DND-41 (cell line): ENCODE measurements around the gene PRKRA.

ENCODE experiments used
- ATAC-seq: fragments of 200-7000 bp; cut with Tn5 transposase; 3 replicates; pipeline ENCODE4 v1.9.1; 2021; ENCODE audit warnings: low read depth; ENCODE audit not compliant: insufficient read depth
- DNase-seq: peaks from one replicate; pipeline ENCODE4 v3.0.0-alpha.2; 2020
- H2AFZ ChIP-seq: 2 replicates; pipeline ENCODE4 v1.6.0; 2012; ENCODE audit warnings: low read depth, low read length
- H3K27ac ChIP-seq: 2 replicates; pipeline ENCODE4 v1.5.1; 2012; ENCODE audit warnings: low read length, inconsistent platforms
- H3K27me3 ChIP-seq: fragments of 200-600 bp; sonication (generic); 2 replicates; pipeline ENCODE4 v1.6.0; 2012; ENCODE audit warnings: low read length, mild to moderate bottlenecking, inconsistent platforms; ENCODE audit not compliant: insufficient read depth, poor library complexity
- H3K36me3 ChIP-seq: 2 replicates; pipeline ENCODE4 v1.5.1; 2012; ENCODE audit warnings: low read length, inconsistent platforms; ENCODE audit not compliant: insufficient read depth
- H3K4me1 ChIP-seq: 2 replicates; pipeline ENCODE4 v1.5.1; 2012; ENCODE audit warnings: mild to moderate bottlenecking, low read length; ENCODE audit not compliant: insufficient read depth
- H3K4me2 ChIP-seq: 2 replicates; pipeline ENCODE4 v1.6.0; 2012; ENCODE audit warnings: mild to moderate bottlenecking, moderate library complexity, low read length, inconsistent platforms; ENCODE audit not compliant: insufficient read depth
- H3K4me3 ChIP-seq, 2 experiments: fragments of 200-600 bp in 1 of 2; shearing (Covaris generic) in 1 of 2; 2 replicates each; pipeline ENCODE4 v1.5.1; 2012 to 2016; ENCODE audit warnings: inconsistent platforms in 2 of 2, low read length in 2 of 2, mild to moderate bottlenecking in 2 of 2, low read depth in 1 of 2, moderate library complexity in 1 of 2
- H3K79me2 ChIP-seq: 2 replicates; pipeline ENCODE4 v1.6.0; 2012; ENCODE audit warnings: low read length, inconsistent platforms; ENCODE audit not compliant: insufficient read depth
- H3K9ac ChIP-seq: 2 replicates; pipeline ENCODE4 v1.6.0; 2012; ENCODE audit warnings: low read depth, mild to moderate bottlenecking, inconsistent platforms, low read length, moderate library complexity
- H3K9me3 ChIP-seq: 2 replicates; pipeline ENCODE4 v1.5.1; 2012; ENCODE audit warnings: low read length, moderate library complexity, mild to moderate bottlenecking, inconsistent platforms; ENCODE audit not compliant: insufficient read depth, severe bottlenecking
- H4K20me1 ChIP-seq: 2 replicates; pipeline ENCODE4 v1.6.0; 2012; ENCODE audit warnings: low read length; ENCODE audit not compliant: insufficient read depth
- CTCF ChIP-seq: IDR thresholded peaks from 2 replicates; pipeline ENCODE4 v1.5.1; 2012; ENCODE audit warnings: borderline replicate concordance, low read length, moderate library complexity, mild to moderate bottlenecking; ENCODE audit not compliant: poor library complexity, severe bottlenecking; ENCODE audit errors: extremely low read depth
- EZH2 ChIP-seq: IDR thresholded peaks from 3 replicates; pipeline ENCODE4 v1.6.1; 2012; ENCODE audit warnings: borderline replicate concordance, low read depth, mild to moderate bottlenecking, moderate library complexity, low read length, inconsistent platforms; ENCODE audit not compliant: severe bottlenecking

Gene PRKRA

GRCh38 chr2:178420463-178420999, 30.4 kb downstream of the PRKRA start:
- H3K4me2 ChIP-seq, result no peak overlapping the region
- no peak overlapping the region for H3K4me3 ChIP-seq
- H3K27me3 ChIP-seq, result no peaks in the 10 kb centered on the region
- no peak overlapping the region for H3K27ac ChIP-seq
- H2AFZ ChIP-seq, result no peak overlapping the region
- peaks cover 52% of the 10 kb centered on the region for H3K36me3 ChIP-seq
- H3K9me3 ChIP-seq, result peaks cover 2% of the 10 kb centered on the region
- peaks cover 70% of the 10 kb centered on the region for H3K79me2 ChIP-seq
- no peak for TF ChIP-seq EZH2
- TF ChIP-seq CTCF, result no peak
- H4K20me1 ChIP-seq, result peaks cover 3% of the 10 kb centered on the region; the same call in 1 of the 2 replicates
- H3K4me1 ChIP-seq, result peaks cover 9% of the 10 kb centered on the region
- ATAC-seq, result no peak
- no peak for DNase-seq
- no peak overlapping the region for H3K9ac ChIP-seq

DNA sequence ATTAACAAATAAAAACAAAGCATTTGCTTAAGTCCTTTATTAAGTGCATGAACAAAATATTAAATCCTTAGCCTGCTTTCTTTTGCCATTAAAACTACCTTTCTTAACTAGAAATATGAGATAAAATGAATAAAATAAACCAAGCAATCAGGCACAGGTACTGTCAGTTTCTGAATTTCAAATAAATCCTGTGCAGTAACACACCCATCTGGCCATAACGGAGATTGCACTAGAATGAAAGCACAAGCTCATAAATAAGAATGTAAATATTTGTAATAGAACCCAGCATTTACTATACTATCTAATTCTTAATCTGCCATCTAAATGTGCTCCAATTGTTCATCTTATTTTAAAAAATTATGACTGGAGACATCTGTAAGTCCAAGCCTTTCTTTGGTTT, 31.9 kb downstream of the PRKRA start:
- no peak for DNase-seq
- TF ChIP-seq EZH2, result no peak
- TF ChIP-seq CTCF, result peak; percentile 31
- Histone ChIP-seq H3K79me2 (peaks cover 69% of the 10 kb centered on the region), H3K27ac (no peak overlapping the region), H3K36me3 (peaks cover 52% of the 10 kb centered on the region), H3K4me1 (peaks cover 18% of the 10 kb centered on the region), H3K27me3 (no peaks in the 10 kb centered on the region), H3K4me2 (no peak overlapping the region), H3K9me3 (no peaks in the 10 kb centered on the region), H4K20me1 (peaks cover 3% of the 10 kb centered on the region; the same call in 1 of the 2 replicates), H3K9ac (no peak overlapping the region), H2AFZ (no peak overlapping the region), H3K4me3 (no peak overlapping the region)
- ATAC-seq, result no peak

DNA sequence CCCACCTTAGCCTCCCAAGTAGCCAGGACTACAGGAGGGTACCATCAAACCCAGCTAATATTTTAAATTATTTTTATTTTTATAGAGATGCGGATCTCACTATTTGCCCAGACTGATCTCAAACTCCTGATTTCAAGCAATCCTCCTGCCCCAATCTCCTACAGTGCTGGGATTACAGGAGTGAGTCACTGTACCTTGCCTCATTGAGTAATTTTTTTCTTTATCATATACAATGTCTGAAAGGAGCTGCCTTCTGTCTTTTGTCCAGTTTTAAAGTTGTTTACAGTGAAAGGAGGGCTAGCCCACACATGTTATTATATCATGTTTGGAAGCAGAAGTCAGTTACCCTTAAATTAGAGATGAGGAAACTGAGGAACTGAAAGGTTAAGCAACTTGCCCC, 32.5 kb downstream of the PRKRA start:
- Histone ChIP-seq H3K27me3 (no peaks in the 10 kb centered on the region), H3K4me1 (peaks cover 18% of the 10 kb centered on the region), H4K20me1 (peaks cover 3% of the 10 kb centered on the region; the same call in 1 of the 2 replicates), H3K4me3 (no peak overlapping the region), H3K9ac (no peak overlapping the region), H2AFZ (no peak overlapping the region), H3K9me3 (no peaks in the 10 kb centered on the region), H3K79me2 (peaks cover 66% of the 10 kb centered on the region), H3K27ac (no peak overlapping the region), H3K4me2 (no peak overlapping the region), H3K36me3 (peaks cover 49% of the 10 kb centered on the region)
- no peak for DNase-seq
- TF ChIP-seq CTCF, result no peak
- TF ChIP-seq EZH2, result no peak
- no peak for ATAC-seq
